Stomach (tissue), 9 donors: Measurements from ENCODE around the gene CDHR3. TPM values are rescaled to one million over a fixed set of nuclear protein-coding genes. Genes with fewer than 3 reads are reported as not detected.
A peak's percentile ranks its signal among the peaks of the same experiment; 100 is the strongest.

Source experiments
- DNase-seq, 2 donors: peaks; one replicate each; pipeline versions ENCODE4 v3.0.0 to v3.0.0-alpha.2; 2013 to 2019
- H3K27ac ChIP-seq, 5 donors: fragments of 200-600 bp in 4 of 5; sonication (generic) in 4 of 5; one replicate each; pipeline ENCODE4 v1.5.1; 2013 to 2019; ENCODE audit warnings: mild to moderate bottlenecking in 1 of 5, moderate library complexity in 1 of 5
- H3K27me3 ChIP-seq, 3 donors: fragments of 200-600 bp; sonication (generic); one replicate each; pipeline ENCODE4 v1.5.1; 2017 to 2019; ENCODE audit warnings: mixed run types in 1 of 3
- H3K36me3 ChIP-seq, 4 donors: fragments of 200-600 bp; sonication (generic); 1 replicate in 3 of 4; 2 replicates in 1 of 4; pipeline ENCODE4 v1.5.1; 2016 to 2019
- H3K4me1 ChIP-seq, 4 donors: fragments of 200-600 bp; sonication (generic); one replicate each; pipeline ENCODE4 v1.5.1; 2016 to 2019
- H3K4me3 ChIP-seq, 4 donors: fragments of 200-600 bp; sonication (generic) in 3 of 4; one replicate each; pipeline ENCODE4 v1.5.1; 2016 to 2019; ENCODE audit warnings: mild to moderate bottlenecking in 1 of 4
- H3K9me3 ChIP-seq, 4 donors: fragments of 200-600 bp; sonication (generic); one replicate each; pipeline ENCODE4 v1.5.1; 2016 to 2019
- CTCF ChIP-seq, 7 experiments: fragments of 450-650 bp in 4 of 7; fragments of 200-600 bp in 3 of 7; sonication (generic) in 3 of 7; IDR thresholded peaks; one replicate each; pipeline ENCODE4 v1.5.1; 2016 to 2019; ENCODE audit warnings: antibody characterized with exemption in 7 of 7, control low read depth in 2 of 7, mild to moderate bottlenecking in 1 of 7
- EP300 ChIP-seq: sonication (generic); formaldehyde crosslinking; IDR thresholded peaks from one replicate; pipeline ENCODE4 v1.6.1; 2017; ENCODE audit warnings: antibody characterized with exemption
- POLR2A ChIP-seq, 4 donors: fragments of 450-650 bp; IDR thresholded peaks; one replicate each; pipeline ENCODE4 v1.6.1; 2016; ENCODE audit warnings: antibody characterized with exemption in 4 of 4, control low read depth in 2 of 4, mild to moderate bottlenecking in 1 of 4, moderate library complexity in 1 of 4
- POLR2AphosphoS5 ChIP-seq, 3 donors: sonication (generic); formaldehyde crosslinking; IDR thresholded peaks; one replicate each; pipeline ENCODE4 v1.6.1; 2016; ENCODE audit warnings: antibody characterized with exemption in 3 of 3
- WGBS, 5 donors: extraction: QIAGEN DNeasy Blood & Tissue Kit in 3 of 5; methylation state at CpG; one replicate each; pipeline versions ENCODE4 v1.1.5 to v1.1.7; 2013 to 2018; 5-methylcytosine and 5-hydroxymethylcytosine counted together
- intact Hi-C: fragments of 100-400 bp; cut with DNase I; formaldehyde crosslinking; loops from one replicate; pipeline ENCODE4 v1.15.1; 2023; ENCODE audit warnings: low total_unique reads
- polyA plus RNA-seq, 3 donors: library from polyadenylated mRNA; stranded (reverse); fragments of 200-250 nt; gene quantifications; one replicate each; pipeline ENCODE4 v1.2.3, GENCODE V29; 2013
- total RNA-seq, 5 donors: library from RNA; depleted of rRNA; stranded (reverse); fragments of >200 nt; gene quantifications; one replicate each; pipeline versions ENCODE4 v1.1.0 to v1.2.3, GENCODE V29; 2014 to 2016
- donor health status: healthy with polysubstance abuse.
- donor health status: Bipolar disorder and iron deficiency.
- donor health status: healthy.

CDHR3 gene
- total and polyA plus RNA-seq, 8 donors, result 1.2 to 62.5 (median 10.6) TPM

- WGBS, 5 donors, result 77 to 86% (median 82%) methylated on average over 14 of the region's 14 CpGs
- no peak for DNase-seq
- no peak overlapping the region for H3K27ac ChIP-seq
- H3K4me3 ChIP-seq, result no peak overlapping the region
- TF ChIP-seq EP300 (no peak), POLR2AphosphoS5 (IDR thresholded peaks at IDR 0.05) (no peak), CTCF (IDR thresholded peaks at IDR 0.05) (no peak), POLR2A (IDR thresholded peaks at IDR 0.05) (no peak)
- H3K9me3 ChIP-seq, result no peaks in the 10 kb centered on the region
- no peaks in the 10 kb centered on the region for H3K27me3 ChIP-seq
- H3K4me1 ChIP-seq, result peaks cover 0 to 12% (median 5%) of the 10 kb centered on the region in 4 donors
- H3K36me3 ChIP-seq, result no peaks in the 10 kb centered on the region
- intact Hi-C loops, result loop anchor here (10.0 kb wide), 2 partner anchors 84 to 264 kb away; no protein-coding TSS in a partner anchor
Measured at GRCh38 chr7:106018566-106019469, 55.8 kb downstream of the CDHR3 start.

GRCh38 chr7:106019470-106019820 is 56.4 kb downstream of the CDHR3 start:
- Histone ChIP-seq H3K4me3 (no peak overlapping the region), H3K27me3 (no peaks in the 10 kb centered on the region), H3K9me3 (no peaks in the 10 kb centered on the region), H3K4me1 (peaks cover 0 to 12% (median 5%) of the 10 kb centered on the region in 4 donors), H3K27ac (no peak overlapping the region), H3K36me3 (no peaks in the 10 kb centered on the region)
- intact Hi-C loops, result loop anchor here (10.0 kb wide), 2 partner anchors 85 to 265 kb away; no protein-coding TSS in a partner anchor
- WGBS, 5 donors, result 89 to 92% (median 91%) methylated on average over 2 of the region's 2 CpGs
- TF ChIP-seq CTCF (IDR thresholded peaks at IDR 0.05), result no peak
- TF ChIP-seq POLR2AphosphoS5 (IDR thresholded peaks at IDR 0.05), result no peak
- TF ChIP-seq POLR2A (IDR thresholded peaks at IDR 0.05), result no peak
- TF ChIP-seq EP300, result no peak
- no peak for DNase-seq

GRCh38 chr7:106021151-106022067 is 58.3 kb downstream of the CDHR3 start:
- TF ChIP-seq POLR2A (IDR thresholded peaks at IDR 0.05) (no peak), POLR2AphosphoS5 (IDR thresholded peaks at IDR 0.05) (no peak), CTCF (IDR thresholded peaks at IDR 0.05) (no peak), EP300 (no peak)
- no peak for DNase-seq
- Histone ChIP-seq H3K27me3 (no peaks in the 10 kb centered on the region), H3K36me3 (no peaks in the 10 kb centered on the region), H3K9me3 (no peaks in the 10 kb centered on the region), H3K4me1 (peaks cover 0 to 1% (median 0%) of the 10 kb centered on the region in 4 donors), H3K27ac (no peak overlapping the region), H3K4me3 (no peak overlapping the region)
- intact Hi-C loops, result no loop called here
- 72 to 89% (median 82%) methylated on average over 8 to 11 of the region's 11 CpGs for WGBS, 5 donors

GRCh38 chr7:106022193-106022821 is 59.2 kb downstream of the CDHR3 start:
- Histone ChIP-seq H3K36me3 (no peaks in the 10 kb centered on the region), H3K4me3 (no peak overlapping the region), H3K27ac (no peak overlapping the region), H3K9me3 (no peaks in the 10 kb centered on the region), H3K27me3 (no peaks in the 10 kb centered on the region), H3K4me1 (no peaks in the 10 kb centered on the region)
- peak; percentile 45 to 49 for DNase-seq
- no peak for TF ChIP-seq POLR2AphosphoS5 (IDR thresholded peaks at IDR 0.05)
- TF ChIP-seq CTCF (IDR thresholded peaks at IDR 0.05), result no peak
- TF ChIP-seq EP300, result no peak
- 72 to 84% (median 73%) methylated on average over 8 of the region's 8 CpGs for WGBS, 5 donors
- intact Hi-C loops, result no loop called here
